GM12878 (cell line): ENCODE results near the gene ATF7. TPM values are rescaled to one million over a fixed set of nuclear protein-coding genes. Genes with fewer than 3 reads are reported as not detected.

ENCODE experiments used
- ATAC-seq: fragments of 200-7000 bp; cut with Tn5 transposase; 3 replicates; pipeline ENCODE4 v1.9.1; 2020; ENCODE audit warnings: mild to moderate bottlenecking, moderate library complexity
- BruUV-seq: library from RNA; stranded (reverse); fragments of 400-500 nt; replicated peaks from 2 replicates; lab custom pipeline; 2021; lab: Mats Ljungman, UMichigan
- CTCF ChIA-PET: fragments of 300-600 bp; sonication (Branson Sonifier 250); formaldehyde crosslinking; extraction: SDS; loops from one replicate; lab custom pipeline; 2021; ENCODE audit warnings: inconsistent platforms; lab: Yijun Ruan, JAX
- POLR2A ChIA-PET: fragments of 350-600 bp; formaldehyde crosslinking; extraction: SDS; loops from one replicate; lab custom pipeline; 2021; ENCODE audit warnings: inconsistent platforms; lab: Charles Lee
- RAD21 ChIA-PET: fragments of 300-600 bp; sonication (Branson Sonifier 250); formaldehyde crosslinking; loops from one replicate; lab custom pipeline; 2023; ENCODE audit warnings: antibody characterized with exemption; ENCODE audit not compliant: unreplicated experiment; lab: Charles Lee
- SMC1A ChIA-PET: fragments of 300-600 bp; sonication (Branson Sonifier 250); formaldehyde crosslinking; loops from one replicate; lab custom pipeline; 2023; ENCODE audit not compliant: unreplicated experiment, uncharacterized antibody; lab: Charles Lee
- DNase-seq: peaks from one replicate; pipeline ENCODE4 v3.0.0-alpha.2; 2011; ENCODE audit warnings: low read depth, low spot score
- FAIRE-seq: peaks from 3 replicates; lab custom pipeline; 2011; peaks lifted over from hg19 to GRCh38; lab: Jason Lieb, UNC
- H2AFZ ChIP-seq: 2 replicates; pipeline ENCODE4 v1.6.0; 2011; ENCODE audit warnings: low read depth, low read length, control low read depth; ENCODE audit not compliant: control insufficient read depth
- H3K27ac ChIP-seq: 2 replicates; pipeline ENCODE4 v1.5.1; 2011; ENCODE audit warnings: control low read depth; ENCODE audit not compliant: control insufficient read depth, insufficient read depth
- H3K27me3 ChIP-seq, 2 experiments: replicated peaks in 1 of 2; 2 replicates each; pipeline versions ENCODE4 v1.6.0 to v1.6.1; 2011; ENCODE audit warnings: low read length in 1 of 2; ENCODE audit not compliant: control insufficient read depth in 2 of 2, insufficient read depth in 2 of 2
- H3K36me3 ChIP-seq, 2 experiments: 2 replicates each; pipeline ENCODE4 v1.5.1; 2011; ENCODE audit warnings: low read length in 1 of 2; ENCODE audit not compliant: control insufficient read depth in 2 of 2, insufficient read depth in 2 of 2
- H3K4me1 ChIP-seq: 2 replicates; pipeline ENCODE4 v1.6.1; 2011; ENCODE audit warnings: mild to moderate bottlenecking, low read length, moderate library complexity, mixed read lengths; ENCODE audit not compliant: control insufficient read depth, insufficient read depth
- H3K4me2 ChIP-seq: 2 replicates; pipeline ENCODE4 v1.6.0; 2011; ENCODE audit warnings: control low read depth; ENCODE audit not compliant: control insufficient read depth, insufficient read depth
- H3K4me3 ChIP-seq: fragments of 200-600 bp; sonication (generic); 2 replicates; pipeline ENCODE4 v1.5.1; 2016
- H3K79me2 ChIP-seq: 2 replicates; pipeline ENCODE4 v1.6.0; 2011; ENCODE audit warnings: low read length; ENCODE audit not compliant: control insufficient read depth, insufficient read depth
- H3K9ac ChIP-seq: 2 replicates; pipeline ENCODE4 v1.8.0; 2011; ENCODE audit warnings: low read length, control low read depth, mixed read lengths; ENCODE audit not compliant: control insufficient read depth, insufficient read depth
- H3K9me3 ChIP-seq: replicated peaks from 3 replicates; pipeline ENCODE4 v1.5.1; 2011; ENCODE audit warnings: mild to moderate bottlenecking, low read length; ENCODE audit not compliant: control insufficient read depth, insufficient read depth
- H4K20me1 ChIP-seq: 2 replicates; pipeline ENCODE4 v1.6.0; 2011; ENCODE audit not compliant: control insufficient read depth, insufficient read depth
- BMI1 ChIP-seq: fragments of 450-650 bp; IDR thresholded peaks from 2 replicates; pipeline ENCODE4 v1.6.1; 2016; ENCODE audit warnings: mild to moderate bottlenecking, moderate library complexity, borderline replicate concordance
- CTCF ChIP-seq, 3 experiments: IDR thresholded peaks in 2 of 3; conservative IDR thresholded peaks in 1 of 3; 2 replicates each; pipeline ENCODE4 v1.5.1; 2011; ENCODE audit warnings: low read depth in 3 of 3, low read length in 3 of 3, mild to moderate bottlenecking in 3 of 3, control low read depth in 2 of 3, moderate library complexity in 2 of 3, inconsistent platforms in 1 of 3, mixed read lengths in 1 of 3; ENCODE audit not compliant: control insufficient read depth in 2 of 3, insufficient read depth in 1 of 3; ENCODE audit errors: extremely low read depth in 1 of 3
- EP300 ChIP-seq, 2 experiments: fragments of 150-350 bp in 1 of 2; IDR thresholded peaks; 2 replicates each; pipeline ENCODE4 v1.6.1; 2011 to 2012; ENCODE audit warnings: low read depth in 2 of 2, low read length in 2 of 2, borderline replicate concordance in 1 of 2, improper control_type of control experiment in 1 of 2, inconsistent platforms in 1 of 2; ENCODE audit not compliant: control insufficient read depth in 1 of 2
- EZH2 ChIP-seq: IDR thresholded peaks from 2 replicates; pipeline ENCODE4 v1.6.1; 2012; ENCODE audit warnings: low read depth, mild to moderate bottlenecking, control low read depth, inconsistent platforms, low read length, borderline replicate concordance; ENCODE audit not compliant: control insufficient read depth
- HDAC6 ChIP-seq: fragments of 200-600 bp; sonication (generic); IDR thresholded peaks from one replicate; pipeline ENCODE4 v1.8.0; 2017; ENCODE audit warnings: antibody characterized with exemption; ENCODE audit not compliant: unreplicated experiment
- IKZF1 ChIP-seq: fragments of 450-650 bp; conservative IDR thresholded peaks from 2 replicates; pipeline ENCODE4 v1.6.1; 2017; ENCODE audit warnings: antibody characterized with exemption, mild to moderate bottlenecking
- LARP7 ChIP-seq: fragments of 450-650 bp; IDR thresholded peaks from 2 replicates; pipeline ENCODE4 v1.6.1; 2017; ENCODE audit warnings: mild to moderate bottlenecking
- MTA2 ChIP-seq: fragments of 450-650 bp; IDR thresholded peaks from 2 replicates; pipeline ENCODE4 v1.6.1; 2016; ENCODE audit warnings: low read depth, mild to moderate bottlenecking, moderate library complexity
- MXI1 ChIP-seq: fragments of 150-350 bp; IDR thresholded peaks from 2 replicates; pipeline ENCODE4 v1.6.1; 2011; ENCODE audit warnings: low read depth, mild to moderate bottlenecking, inconsistent platforms, low read length, improper control_type of control experiment
- NR2C2 ChIP-seq: IDR thresholded peaks from 2 replicates; pipeline ENCODE4 v1.6.1; 2011; ENCODE audit warnings: borderline replicate concordance, low read depth; ENCODE audit not compliant: control insufficient read depth, insufficient read length
- PAX5 ChIP-seq: IDR thresholded peaks from 2 replicates; pipeline ENCODE4 v1.6.1; 2011; ENCODE audit warnings: low read depth, low read length, borderline replicate concordance
- RAD51 ChIP-seq: fragments of 450-650 bp; IDR thresholded peaks from 2 replicates; pipeline ENCODE4 v1.6.1; 2016; ENCODE audit warnings: moderate library complexity, mild to moderate bottlenecking, inconsistent platforms
- REST ChIP-seq: IDR thresholded peaks from 2 replicates; pipeline ENCODE4 v1.6.1; 2012; ENCODE audit warnings: mild to moderate bottlenecking, low read depth, low read length
- SIN3A ChIP-seq: IDR thresholded peaks from 2 replicates; pipeline ENCODE4 v1.6.1; 2012; ENCODE audit warnings: low read depth, low read length, improper control_type of control experiment
- SUPT20H ChIP-seq: IDR thresholded peaks from 2 replicates; pipeline ENCODE4 v1.6.1; 2011; ENCODE audit warnings: low read depth, mild to moderate bottlenecking, low read length, moderate library complexity, borderline replicate concordance; ENCODE audit not compliant: control insufficient read depth
- WRNIP1 ChIP-seq: IDR thresholded peaks from 2 replicates; pipeline ENCODE4 v1.6.1; 2011; ENCODE audit warnings: low read depth, low read length, improper control_type of control experiment, borderline replicate concordance
- ZNF217 ChIP-seq: fragments of 450-650 bp; IDR thresholded peaks from 2 replicates; pipeline ENCODE4 v1.6.1; 2017; ENCODE audit warnings: antibody characterized with exemption, mild to moderate bottlenecking
- ZNF274 ChIP-seq: IDR thresholded peaks from one replicate; pipeline ENCODE4 v1.8.0; 2011; ENCODE audit not compliant: insufficient read length, insufficient read depth
- ZSCAN29 ChIP-seq: fragments of 450-650 bp; IDR thresholded peaks from 2 replicates; pipeline ENCODE4 v1.6.1; 2017; ENCODE audit warnings: mild to moderate bottlenecking, moderate library complexity
- WGBS: methylation state at CpG from one replicate; pipeline ENCODE4 v1.1.6; 2016; ENCODE audit warnings: low lambda C conversion rate; ENCODE audit not compliant: insufficient replicate concordance, insufficient coverage; ENCODE audit errors: missing lambda C conversion rate; 5-methylcytosine and 5-hydroxymethylcytosine counted together
- in situ Hi-C: fragments of 300-500 bp; cut with MboI; formaldehyde crosslinking; loops from 9 replicates; pipeline ENCODE4 v1.14.3; 2018; ENCODE audit warnings: mixed read lengths
- intact Hi-C: fragments of 100-400 bp; cut with micrococcal nuclease; formaldehyde crosslinking; loops from one replicate; pipeline ENCODE4 v1.14.2; 2022; ENCODE audit not compliant: unreplicated experiment
- polyA plus RNA-seq, 11 experiments: library from polyadenylated mRNA; depleted of rRNA in 4 of 11; unstranded in 6 of 11; stranded (reverse) in 5 of 11; fragments of >200 nt; fragmentation: Nextera tagmentation in 4 of 11; fragmentation: Illumina TruSeq in 1 of 11; extraction: Ambion mirVana in 4 of 11; extraction: Trizol in 1 of 11; gene quantifications; 1 replicate in 1 of 11; 2 replicates in 10 of 11; pipeline versions ENCODE4 v1.2.1 to v1.2.3, GENCODE V29; 2011 to 2016; ENCODE audit warnings: inconsistent platforms in 2 of 11, missing spikeins in 2 of 11, low read depth in 1 of 11
- total RNA-seq, 4 experiments: library from RNA; depleted of rRNA in 3 of 4; stranded (reverse); fragments of >200 nt in 3 of 4; fragmentation: Illumina TruSeq in 1 of 4; extraction: Trizol in 1 of 4; gene quantifications; 2 replicates each; pipeline versions ENCODE4 v1.2.1 to v1.2.3, GENCODE V29; 2013 to 2021

Gene ATF7
- total and polyA plus RNA-seq, 10 of the 15 experiments (the other 5 are each of a cell fraction or from before 2014, with no cell fraction given): 9.1 to 30.7 (median 21.8) TPM

DNA sequence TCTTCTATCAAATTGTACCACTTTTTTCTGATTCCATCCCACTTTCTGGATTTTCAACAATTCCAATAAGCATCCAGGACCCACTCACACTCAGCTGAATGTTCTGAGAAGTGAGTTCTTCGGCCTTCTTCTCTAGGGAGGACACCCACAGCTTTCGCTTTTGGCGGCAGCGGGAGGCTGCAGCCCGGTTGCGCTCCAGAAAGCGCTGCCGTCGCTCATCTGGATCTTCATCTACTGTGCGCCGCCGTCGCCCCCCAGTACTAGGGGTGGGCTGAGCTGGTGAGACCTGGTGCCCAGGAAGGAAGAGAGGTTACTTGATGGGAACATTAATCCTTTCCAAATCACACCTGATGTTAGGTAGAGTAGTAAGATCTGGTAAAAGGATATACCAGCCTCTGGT, 101.7 kb downstream of the ATF7 start (continued):
- no peak for TF ChIP-seq REST

DNA sequence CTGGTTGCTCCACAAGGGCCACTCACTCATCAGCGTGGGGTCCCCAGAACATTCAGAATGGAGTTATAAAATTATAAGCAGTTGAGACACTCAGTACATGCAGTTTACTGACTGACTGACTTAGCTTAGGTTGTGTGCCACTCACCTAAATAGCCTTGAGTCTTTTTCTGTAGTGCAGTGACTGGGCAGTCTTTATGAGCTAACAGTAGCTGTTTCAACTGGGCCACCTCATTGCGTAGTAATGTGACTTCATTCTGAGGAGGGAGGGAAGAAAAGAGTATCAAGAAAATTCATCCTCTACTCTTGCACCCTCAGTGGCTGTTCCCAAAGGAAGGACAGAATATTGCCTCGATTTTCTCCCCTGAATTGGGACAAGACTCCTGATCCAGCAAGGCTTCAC, 103.1 kb downstream of the ATF7 start:
- no peaks in the 10 kb centered on the region for H3K9me3 ChIP-seq
- no peaks in the 10 kb centered on the region for H3K4me1 ChIP-seq
- H3K4me2 ChIP-seq: no peak overlapping the region
- FAIRE-seq (no peak), DNase-seq (no peak), ATAC-seq (no peak)
- peaks cover 5 to 13% of the 10 kb centered on the region in 2 experiments; a peak in 3 of 4 replicates for H3K36me3 ChIP-seq
- no peaks in the 10 kb centered on the region for H4K20me1 ChIP-seq
- H3K79me2 ChIP-seq: no peaks in the 10 kb centered on the region
- H2AFZ ChIP-seq: no peak overlapping the region
- ChIA-PET CTCF (interaction anchor here (0.6 to 1.1 kb wide), 3 partner anchors 14 to 1383 kb away, joined by 3 to 4 read pairs (median 3); no protein-coding TSS in a partner anchor), SMC1A (interaction anchor here (0.6 to 0.8 kb wide), 2 partner anchors 11 to 111 kb away, joined by 3 read pairs; no protein-coding TSS in a partner anchor), POLR2A (no interaction called here), RAD21 (no interaction called here)
- in situ Hi-C loops (no loop called here), intact Hi-C loops (no loop called here)
- no TSS peak for BruUV-seq
- no peaks in the 10 kb centered on the region for H3K27me3 ChIP-seq
- no peak overlapping the region for H3K9ac ChIP-seq
- no peak overlapping the region for H3K27ac ChIP-seq
- H3K4me3 ChIP-seq: no peak overlapping the region
- WGBS: 90% methylated on average over 3 of the region's 3 CpGs
- no peak for TF ChIP-seq LARP7
- TF ChIP-seq NR2C2: no peak
- TF ChIP-seq CTCF (IDR thresholded peaks at IDR 0.05 in 2 of 3, conservative IDR thresholded peaks at IDR 0.05 in 1 of 3; ENCODE audit: control insufficient read depth in 2 of 3, extremely low read depth in 1 of 3, insufficient read depth in 1 of 3, low read depth in 3 of 3, low read length in 3 of 3): no peak
- TF ChIP-seq ZNF274: no peak
- no peak for TF ChIP-seq EZH2
- TF ChIP-seq RAD51: no peak
- TF ChIP-seq IKZF1: no peak
- no peak for TF ChIP-seq SUPT20H
- no peak for TF ChIP-seq ZNF217
- TF ChIP-seq MTA2: no peak
- TF ChIP-seq BMI1: no peak
- no peak for TF ChIP-seq ZSCAN29
- no peak for TF ChIP-seq EP300 (IDR thresholded peaks at IDR 0.05; ENCODE audit: borderline replicate concordance in 1 of 2, control insufficient read depth in 1 of 2, low read depth in 2 of 2, low read length in 2 of 2)
- TF ChIP-seq HDAC6: no peak
- TF ChIP-seq PAX5: no peak
- TF ChIP-seq SIN3A: no peak
- no peak for TF ChIP-seq MXI1
- no peak for TF ChIP-seq WRNIP1
